Measurements from ENCODE around the gene TTLL9.
A peak's percentile ranks its signal among the peaks of the same experiment; 100 is the strongest.
"Not testable (repeated sequence)": the region's sequence is repeated elsewhere in the genome, so short reads cannot be mapped to it uniquely, and the experiment has no call there.

TTLL9 gene, protein sequence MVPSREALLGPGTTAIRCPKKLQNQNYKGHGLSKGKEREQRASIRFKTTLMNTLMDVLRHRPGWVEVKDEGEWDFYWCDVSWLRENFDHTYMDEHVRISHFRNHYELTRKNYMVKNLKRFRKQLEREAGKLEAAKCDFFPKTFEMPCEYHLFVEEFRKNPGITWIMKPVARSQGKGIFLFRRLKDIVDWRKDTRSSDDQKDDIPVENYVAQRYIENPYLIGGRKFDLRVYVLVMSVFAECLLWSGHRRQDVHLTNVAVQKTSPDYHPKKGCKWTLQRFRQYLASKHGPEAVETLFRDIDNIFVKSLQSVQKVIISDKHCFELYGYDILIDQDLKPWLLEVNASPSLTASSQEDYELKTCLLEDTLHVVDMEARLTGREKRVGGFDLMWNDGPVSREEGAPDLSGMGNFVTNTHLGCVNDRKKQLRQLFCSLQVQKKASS

DNA sequence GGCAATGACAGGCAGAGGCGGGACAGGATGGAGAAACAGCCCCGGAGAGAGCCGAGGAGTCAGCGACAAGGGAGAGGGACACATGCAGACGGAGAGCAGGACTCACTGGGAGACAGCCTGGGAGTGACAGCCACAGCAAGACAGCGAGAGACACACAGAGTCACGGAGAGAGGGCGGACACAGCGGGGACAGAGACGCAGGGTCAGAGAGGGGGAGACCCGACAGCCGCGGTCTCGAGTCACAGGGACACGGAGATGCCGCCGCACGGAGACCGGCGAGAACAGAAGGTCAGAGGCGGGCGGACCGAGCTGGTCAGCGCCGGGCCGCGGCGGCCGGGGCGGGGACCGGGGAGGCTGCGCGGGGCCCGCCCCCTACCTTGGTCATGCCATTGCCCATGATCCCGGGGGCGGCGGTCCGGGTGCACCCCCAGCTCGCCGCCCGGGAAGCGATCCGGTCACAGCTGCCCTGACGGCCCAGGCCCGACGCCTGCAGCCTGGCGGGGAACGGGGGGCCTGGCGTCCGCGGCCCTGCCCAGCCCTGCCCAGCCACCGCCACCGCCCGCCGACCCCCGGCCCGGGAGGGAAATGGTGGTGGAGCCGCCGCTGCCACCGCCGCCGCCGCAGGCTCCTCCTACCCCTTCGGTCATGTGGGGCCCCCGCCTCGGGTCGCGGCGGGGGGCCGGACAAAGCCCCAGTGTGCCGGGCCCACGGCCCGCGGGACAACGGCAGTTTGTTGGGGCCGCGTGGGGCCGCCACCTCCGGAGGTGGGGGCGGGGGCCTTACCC is at the start of gene TTLL9, which contains the start of gene DUSP15:
Gene TTLL9, plus strand, starts transcription at position 693 of the 784 bp plus-strand sequence. CDS start 493 bp downstream, outside the sequence.
Gene DUSP15, minus strand, starts transcription at position 586 of the 784 bp plus-strand sequence. Its CDS starts 190 bp downstream, at position 396.
- no peak for DNase-seq (ENCODE audit: low spot score)

DNA sequence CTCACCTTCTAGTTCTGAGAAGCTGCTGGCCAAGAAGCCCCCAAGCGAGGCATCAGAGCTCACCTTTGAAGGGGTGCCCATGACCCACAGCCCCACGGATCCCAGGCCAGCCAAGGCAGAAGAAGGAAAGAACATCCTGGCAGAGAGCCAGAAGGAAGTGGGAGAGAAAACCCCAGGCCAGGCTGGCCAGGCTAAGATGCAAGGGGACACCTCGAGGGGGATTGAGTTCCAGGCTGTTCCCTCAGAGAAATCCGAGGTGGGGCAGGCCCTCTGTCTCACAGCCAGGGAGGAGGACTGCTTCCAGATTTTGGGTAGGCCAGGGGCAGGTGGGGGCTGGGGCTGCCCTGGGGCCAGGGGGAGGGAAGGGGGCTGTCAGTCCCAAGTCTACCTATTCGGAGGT is 49.0 kb upstream of the TTLL9 start:
- no peak for DNase-seq (ENCODE audit: low spot score)

DNA sequence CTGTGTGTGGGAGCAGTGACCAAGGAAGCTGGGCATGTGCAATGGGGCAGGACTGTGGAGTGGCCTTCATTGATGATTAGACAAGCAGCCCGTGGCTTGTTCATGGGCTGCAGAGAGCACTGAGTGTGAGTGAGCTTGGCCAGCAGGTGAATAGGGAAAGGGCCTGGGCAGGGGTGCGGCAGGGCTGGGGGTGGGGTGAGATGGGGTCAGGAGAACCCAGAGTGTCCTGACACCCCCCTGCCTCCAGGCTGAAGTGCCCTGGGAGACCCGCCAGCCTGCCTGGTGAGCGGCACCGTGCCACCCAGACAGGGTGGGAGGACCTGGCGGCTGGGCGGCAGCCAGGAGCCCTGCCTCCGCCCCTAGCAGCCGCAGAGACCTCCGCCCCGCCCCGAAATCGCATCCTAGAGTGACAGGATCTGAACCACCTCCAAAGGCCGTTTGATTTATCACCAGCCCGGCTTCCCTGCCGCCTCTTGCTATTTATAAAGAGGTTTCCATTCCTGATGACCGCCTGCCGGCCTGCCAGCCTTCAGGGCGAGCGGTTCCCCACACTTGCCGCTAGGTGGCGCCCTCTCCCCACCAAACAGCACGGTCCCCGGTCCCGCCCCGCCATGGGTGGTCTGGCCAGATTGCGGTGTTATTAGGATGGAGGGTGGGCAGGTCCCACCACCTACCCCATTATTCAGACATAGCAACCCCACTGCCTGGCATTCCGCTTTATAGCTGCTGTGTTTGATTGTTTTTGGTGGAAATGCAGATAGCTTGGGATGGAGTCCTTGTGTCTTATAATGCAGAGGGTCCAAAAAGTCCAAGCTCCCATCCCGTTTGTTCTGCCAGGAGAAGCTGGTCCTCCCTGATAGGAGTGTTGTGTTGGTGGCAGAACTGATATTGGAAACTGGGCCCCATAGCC is 47.8 kb upstream of the TTLL9 start:
- peak; percentile 60 for DNase-seq (ENCODE audit: low spot score)

DNA sequence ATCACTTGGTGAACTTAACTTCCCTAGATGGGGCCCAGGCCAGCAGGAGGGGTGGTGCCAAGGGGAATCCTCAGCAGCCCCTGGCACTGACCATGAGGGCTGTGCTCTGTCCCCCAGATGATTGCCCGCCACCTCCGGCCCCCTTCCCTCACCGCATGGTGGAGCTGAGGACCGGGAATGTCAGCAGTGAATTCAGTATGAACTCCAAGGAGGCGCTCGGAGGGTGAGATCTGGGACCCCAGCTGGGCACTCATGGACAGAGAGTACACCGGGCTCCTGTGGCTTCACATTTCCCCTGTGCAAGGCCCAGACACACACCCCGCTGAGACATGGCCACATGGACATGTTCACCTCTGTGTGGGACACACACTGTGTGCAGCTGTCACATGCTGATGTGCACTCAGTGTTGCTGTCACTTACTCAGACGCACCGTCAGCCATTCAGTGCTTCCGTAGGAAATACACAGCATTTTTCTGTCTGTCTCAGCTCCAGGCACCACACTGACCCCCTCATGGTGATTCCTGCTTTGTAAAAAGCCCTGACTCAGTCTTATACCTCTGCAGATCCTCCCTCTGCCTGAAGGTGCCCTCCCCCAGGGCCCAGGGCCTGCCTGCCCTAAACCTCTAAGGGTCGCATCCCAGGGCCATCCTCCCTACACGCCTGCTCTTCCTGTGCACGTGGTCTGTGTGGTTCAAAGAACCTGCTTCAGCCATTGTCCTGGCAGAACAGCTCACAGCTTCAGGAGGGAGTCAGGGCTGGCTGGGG is 46.9 kb upstream of the TTLL9 start:
- no peak for DNase-seq (ENCODE audit: low spot score)

DNA sequence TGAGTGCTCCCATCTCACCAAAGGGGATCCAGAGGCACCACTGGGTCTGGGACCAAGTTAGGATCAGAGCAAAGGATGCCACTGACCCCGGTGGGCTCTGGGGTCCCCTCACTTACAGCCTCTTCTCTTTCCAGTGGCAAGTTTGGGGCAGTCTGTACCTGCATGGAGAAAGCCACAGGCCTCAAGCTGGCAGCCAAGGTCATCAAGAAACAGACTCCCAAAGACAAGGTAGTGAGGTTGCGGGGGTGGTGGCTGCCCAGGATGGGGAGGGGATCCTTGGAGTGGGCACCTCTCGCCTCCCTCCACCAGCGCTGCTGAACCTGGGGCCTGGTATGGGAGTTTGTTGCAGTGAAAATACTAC is 46.3 kb upstream of the TTLL9 start:
- no peak for DNase-seq (ENCODE audit: low spot score)

DNA sequence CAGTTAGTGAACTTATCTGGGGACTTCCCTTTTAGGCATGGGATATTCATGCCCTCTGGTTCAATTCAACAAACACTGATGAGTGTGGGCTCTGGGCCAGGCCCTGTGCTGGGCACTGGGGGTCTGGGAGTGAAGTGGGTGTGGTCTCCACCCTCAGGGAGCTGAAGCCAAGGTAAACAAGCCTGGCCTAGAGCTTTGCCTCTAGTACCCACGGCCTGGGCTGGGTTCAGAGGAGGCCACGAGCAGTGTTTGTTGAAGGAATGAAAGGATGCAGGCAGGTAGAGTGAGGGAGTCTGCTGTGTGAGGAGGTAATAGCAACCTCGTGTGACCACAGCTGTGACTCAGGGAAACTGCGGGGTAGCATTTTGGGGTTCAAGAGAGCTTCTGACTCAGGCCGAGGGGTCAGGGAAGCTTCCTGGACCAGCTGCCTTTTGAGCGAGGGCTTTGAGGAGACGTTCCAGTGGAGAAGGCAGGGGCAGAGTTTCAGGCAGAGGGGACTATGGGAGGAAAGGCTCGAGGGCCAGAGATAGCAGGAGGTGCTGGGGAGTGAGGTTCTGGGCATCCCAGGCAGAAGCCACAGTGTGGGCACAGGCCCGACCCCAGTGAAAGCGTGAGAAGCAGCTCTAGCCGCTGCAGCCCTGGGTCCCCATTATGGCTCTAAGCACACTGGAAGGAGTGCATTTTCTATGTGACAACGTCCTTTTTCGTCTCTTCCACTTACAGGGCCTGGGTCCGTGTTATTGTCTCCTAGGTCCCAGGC is 45.7 kb upstream of the TTLL9 start:
- no peak for DNase-seq (ENCODE audit: low spot score)

DNA sequence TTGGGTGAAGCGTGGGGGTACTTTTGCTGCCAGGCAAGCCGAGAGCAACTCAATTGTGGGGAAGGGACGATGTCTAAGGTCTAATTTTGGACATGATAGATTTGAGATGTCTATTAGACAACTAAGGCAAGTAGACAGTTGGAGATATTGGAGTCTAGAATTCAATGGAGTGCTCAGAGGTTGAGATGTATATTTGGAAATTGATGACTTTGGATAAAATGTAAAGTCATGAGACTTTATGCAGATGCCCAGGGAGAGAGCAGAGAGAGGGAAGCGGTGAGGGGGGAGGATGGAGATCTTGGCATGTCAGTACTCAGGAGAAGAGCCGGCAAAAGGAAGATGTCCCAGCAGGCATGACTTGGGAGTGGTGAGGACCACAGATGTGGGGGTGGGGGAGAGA is 44.4 kb upstream of the TTLL9 start:
- no peak for DNase-seq (ENCODE audit: low spot score)

DNA sequence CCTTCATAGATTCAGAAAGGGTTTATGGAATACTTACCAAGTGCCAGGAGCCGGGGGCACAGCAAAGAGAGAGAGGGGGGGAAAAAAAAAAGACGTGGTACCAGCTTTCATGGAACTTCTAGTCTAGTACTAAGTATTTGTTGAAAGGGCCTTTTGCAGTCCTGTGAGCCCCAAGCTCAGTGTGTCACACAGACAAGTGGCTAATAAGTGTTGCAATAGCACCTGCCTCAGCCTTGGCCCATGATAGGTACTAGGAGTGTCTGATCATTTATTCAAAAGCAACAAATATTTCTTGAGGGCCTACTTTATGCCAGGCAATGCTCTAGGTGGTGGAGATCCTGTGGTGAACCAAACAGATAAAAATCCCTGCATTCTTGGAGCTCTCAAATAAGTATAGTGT is 43.4 kb upstream of the TTLL9 start:
- DNase-seq (ENCODE audit: low spot score), result no peak

DNA sequence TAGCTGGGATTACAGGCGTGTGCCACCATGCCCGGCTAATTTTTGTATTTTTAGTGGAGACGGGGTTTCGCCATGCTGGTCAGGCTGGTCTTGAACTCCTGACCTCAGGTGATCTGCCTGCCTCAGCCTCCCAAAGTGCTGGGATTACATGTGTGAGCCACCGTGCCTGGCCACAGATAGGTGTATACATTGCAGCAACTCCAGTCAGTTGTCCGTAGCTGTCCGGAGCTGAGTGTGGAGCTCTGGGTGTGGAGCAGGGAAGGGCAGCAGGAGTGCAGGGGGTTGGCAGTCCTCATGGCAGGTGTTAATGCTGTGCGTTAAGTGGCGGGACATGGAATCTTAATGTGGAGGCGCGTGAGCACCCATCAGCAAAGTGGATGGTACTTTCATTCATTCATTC is 42.4 kb upstream of the TTLL9 start:
- DNase-seq (ENCODE audit: low spot score), result not testable (repeated sequence)

DNA sequence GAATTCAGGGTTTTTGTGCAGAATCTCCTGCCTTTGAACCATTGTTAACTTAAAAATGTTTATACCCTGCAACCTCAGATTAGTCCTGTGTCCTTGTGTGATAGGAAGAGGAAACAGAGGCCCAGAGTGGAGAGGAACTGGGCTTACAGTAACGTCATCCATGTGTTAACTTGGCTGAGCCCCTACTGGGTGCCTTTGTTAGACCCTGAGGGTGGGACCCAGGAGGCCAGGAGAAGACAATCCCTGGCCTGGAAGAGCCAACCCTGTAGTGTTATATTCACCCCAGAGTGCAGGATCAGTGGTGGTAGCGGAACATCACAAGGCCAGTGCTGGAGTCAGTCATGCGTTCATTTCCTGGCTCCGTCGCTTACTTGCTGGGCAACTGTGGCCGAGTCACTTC is 40.7 kb upstream of the TTLL9 start:
- DNase-seq (ENCODE audit: low spot score), result no peak

DNA sequence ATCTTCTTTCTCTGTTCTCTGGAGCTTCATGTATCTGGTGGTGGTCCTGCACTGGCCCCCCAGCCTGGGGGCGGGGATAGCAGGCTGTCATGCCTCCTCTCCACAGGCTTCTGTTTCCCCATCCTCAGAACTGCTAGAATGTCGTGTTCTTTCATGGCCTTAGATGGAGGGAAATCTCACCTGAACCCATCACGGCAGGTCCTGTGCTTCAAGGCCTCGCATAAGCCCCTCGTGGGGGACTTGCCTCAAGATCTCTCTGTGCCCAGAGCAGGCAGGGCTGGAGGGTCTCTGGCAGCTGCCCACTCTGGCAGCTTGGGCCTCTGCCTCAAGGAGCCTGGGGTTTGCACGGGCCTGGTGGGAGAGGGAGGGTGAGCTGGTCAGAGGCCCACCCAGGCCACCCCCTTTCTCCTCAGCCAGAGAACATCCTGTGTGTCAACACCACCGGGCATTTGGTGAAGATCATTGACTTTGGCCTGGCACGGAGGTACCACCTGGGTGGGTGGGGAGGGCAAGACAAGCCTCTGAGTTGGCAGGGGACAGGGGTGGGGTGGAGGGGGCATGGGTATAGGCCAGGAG is 39.9 kb upstream of the TTLL9 start:
- DNase-seq (ENCODE audit: low spot score), result no peak

DNA sequence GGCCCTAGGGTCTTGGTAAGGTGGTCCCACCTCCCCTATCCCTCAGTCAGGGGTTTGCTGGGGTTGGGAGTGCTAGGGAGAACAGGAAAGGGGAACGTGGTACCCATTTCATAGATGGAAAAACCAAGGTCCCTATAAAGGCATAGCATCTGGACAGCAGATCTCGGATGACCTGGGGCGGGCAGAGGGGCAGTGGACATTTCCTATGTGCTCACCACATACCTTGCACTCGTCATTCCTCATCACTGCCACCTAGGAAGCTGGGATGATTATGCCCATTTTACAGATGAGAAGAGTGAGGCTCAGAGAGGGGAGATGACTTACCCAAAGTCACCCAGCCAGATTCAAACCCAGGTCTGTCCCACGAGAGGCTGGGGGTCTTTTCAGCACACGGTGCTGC is 39.2 kb upstream of the TTLL9 start:
- DNase-seq (ENCODE audit: low spot score), result no peak

DNA sequence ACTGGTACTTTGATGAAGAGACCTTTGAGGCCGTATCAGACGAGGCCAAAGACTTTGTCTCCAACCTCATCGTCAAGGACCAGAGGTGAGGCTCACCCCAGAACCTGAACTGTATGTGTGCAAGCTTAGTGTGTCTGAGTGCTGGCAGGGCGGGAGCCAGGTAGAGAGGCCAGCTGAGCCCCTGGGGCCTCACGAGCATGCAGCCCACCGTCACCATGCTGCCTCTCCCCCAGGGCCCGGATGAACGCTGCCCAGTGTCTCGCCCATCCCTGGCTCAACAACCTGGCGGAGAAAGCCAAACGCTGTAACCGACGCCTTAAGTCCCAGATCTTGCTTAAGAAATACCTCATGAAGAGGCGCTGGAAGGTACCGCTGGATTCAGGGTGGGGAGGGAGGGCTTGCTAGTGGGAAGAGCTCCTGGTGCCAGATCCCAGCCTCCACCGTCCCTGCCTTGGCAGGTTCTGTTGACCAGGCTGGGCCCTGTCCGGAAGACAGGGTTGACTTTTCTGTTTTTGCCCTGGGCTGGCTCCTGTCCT is 38.6 kb upstream of the TTLL9 start:
- no peak for DNase-seq (ENCODE audit: low spot score)

DNA sequence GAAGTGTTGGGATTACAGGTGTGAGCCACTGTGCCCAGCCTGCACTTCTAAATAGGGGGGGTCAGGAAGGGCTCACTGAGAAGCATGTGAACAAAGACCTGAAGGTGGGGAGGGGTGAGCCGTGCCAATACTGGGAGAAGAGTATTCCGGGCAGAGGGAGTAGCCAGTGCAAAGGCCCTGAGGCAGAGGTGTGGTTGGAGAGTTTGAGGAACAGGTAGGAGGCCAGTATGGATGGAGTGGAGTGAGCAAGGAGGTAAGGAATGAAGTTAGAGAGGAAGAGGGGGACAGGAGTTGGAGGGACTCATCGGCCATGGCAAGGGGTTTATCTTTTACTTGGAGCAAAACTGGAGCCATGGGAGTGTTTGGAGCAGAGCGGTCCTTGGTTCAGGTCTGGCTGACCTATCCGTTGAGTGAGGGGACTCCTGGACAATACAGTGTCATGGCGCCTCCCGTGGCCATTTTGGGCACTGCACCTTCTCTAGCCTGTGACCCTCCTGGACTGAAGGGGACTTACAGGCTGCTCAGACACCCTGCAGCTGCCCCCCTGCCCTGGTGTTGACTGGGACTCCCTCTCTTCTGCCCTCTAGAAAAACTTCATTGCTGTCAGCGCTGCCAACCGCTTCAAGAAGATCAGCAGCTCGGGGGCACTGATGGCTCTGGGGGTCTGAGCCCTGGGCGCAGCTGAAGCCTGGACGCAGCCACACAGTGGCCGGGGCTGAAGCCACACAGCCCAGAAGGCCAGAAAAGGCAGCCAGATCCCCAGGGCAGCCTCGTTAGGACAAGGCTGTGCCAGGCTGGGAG is 37.1 kb upstream of the TTLL9 start:
- DNase-seq (ENCODE audit: low spot score), result peak; percentile 60

DNA sequence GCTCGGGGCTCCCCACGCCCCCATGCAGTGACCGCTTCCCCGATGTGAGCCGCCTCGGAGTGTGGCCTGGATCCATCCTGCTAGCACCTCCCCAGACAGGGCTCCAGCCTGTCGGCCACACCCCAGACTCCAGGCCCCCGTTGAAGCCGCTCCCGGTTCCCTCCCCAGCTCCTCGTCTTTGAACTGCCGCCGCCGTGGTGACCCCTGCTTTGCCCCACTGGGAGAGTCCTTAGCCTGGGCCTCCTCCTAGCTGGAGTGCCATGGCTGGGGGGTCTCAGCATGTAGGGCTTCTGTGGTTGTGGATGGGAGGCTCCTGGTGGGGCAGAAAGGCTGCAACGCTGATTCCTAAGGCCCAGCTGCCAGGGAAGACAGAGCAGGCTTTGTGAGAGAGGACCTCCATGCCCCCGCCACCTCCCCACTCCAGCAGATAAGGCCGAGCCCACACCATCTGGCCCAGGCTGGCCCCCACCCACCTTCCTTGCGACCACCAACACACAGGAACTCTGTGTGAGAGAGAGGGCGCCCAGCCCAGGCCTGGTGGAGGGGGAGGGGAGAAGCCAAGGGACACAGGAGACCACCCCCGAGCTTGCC is 36.4 kb upstream of the TTLL9 start:
- no peak for DNase-seq (ENCODE audit: low spot score)

DNA sequence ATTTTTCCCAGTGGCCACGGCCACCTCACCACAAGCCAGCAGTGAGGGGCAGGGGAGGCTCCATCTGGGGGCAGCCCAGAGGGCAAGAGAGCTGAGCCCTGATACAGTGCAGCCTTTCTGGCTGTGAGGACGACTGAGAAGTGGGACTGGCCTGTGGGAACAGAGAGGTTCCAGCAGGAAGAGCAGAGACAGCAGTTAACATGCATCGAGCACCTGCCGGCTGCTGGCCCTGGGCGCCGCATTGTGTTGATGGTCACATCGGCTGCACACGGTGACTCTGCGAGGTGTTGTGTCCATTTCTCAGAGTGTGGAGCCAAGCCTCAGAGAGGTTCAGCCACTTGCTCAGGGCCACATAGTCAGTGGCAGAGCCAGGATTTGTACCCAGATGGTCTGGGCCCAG is 34.9 kb upstream of the TTLL9 start:
- no peak for DNase-seq (ENCODE audit: low spot score)

DNA sequence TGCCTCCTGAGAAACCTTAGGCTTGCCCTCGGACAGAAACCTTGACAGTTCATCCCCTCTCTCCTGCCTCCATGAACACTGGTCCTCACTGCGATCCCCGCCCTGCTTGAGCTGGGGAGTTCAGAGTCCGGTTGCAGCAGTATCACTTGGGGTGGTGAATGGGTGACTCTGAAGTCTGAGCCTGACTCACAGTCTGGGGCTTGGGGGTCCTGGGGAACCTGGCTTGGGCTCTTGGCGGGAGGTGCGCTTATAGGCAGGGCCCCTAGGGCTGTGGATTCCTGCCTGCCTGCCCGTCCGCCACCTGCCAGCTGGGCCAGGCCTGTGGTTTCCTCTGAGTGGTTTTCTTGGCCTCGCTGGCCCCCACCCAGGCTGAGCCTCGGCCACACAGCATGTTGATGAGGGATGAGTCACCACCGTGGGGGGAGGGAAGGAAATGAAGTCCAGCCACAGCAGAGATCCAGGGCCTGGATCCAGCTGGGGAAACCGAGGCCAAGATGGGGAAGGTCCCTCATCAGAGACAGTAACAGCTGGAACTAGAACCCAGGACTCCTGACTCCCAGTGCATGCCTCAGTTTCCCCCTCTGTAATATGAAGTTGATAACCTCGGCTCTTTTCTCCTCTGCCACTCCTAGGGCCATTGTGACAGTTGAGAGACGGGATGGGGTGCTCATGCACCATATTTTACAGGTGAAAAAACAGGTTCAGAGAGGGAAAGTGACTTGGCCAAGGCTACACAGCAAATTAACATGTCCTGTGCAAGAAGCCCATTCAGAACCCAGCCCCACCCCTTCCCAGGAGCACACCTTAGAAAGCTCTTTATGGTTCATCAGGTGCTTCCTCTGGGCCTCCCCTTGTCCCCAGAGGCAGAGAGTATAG is 34.2 kb upstream of the TTLL9 start:
- peak; percentile 38 for DNase-seq (ENCODE audit: low spot score)
